ENCODE measurements around the gene SPA17.
A peak's percentile ranks its signal among the peaks of the same experiment; 100 is the strongest.

The SPA17 gene

DNA sequence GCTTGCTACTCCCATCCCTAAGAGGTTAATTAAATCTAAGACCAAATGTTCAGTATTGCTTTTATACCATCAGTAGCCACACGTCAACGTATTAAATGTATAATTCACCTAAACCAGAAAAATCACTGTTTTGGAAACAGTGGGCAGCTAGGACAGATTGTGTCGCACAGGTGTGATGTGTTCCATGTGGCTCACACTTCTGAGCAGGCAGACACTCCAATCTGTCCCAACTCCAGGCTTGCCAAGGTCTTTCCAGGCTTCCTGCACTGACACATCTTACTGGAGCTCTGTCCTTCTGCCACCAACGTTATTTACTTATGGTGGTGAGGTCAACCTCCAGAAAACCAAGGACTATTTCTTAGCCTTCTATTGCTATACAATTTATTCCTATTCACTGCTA, 11.6 kb upstream of the SPA17 start:
- H3K4me1 ChIP-seq (ENCODE audit: control insufficient read depth, insufficient read depth, low read length): no peaks in the 10 kb centered on the region
- H3K27ac ChIP-seq (ENCODE audit: low read length): no peak overlapping the region
- H3K9ac ChIP-seq (ENCODE audit: low read length in 2 of 2): no peak overlapping the region
- H3K27me3 ChIP-seq (ENCODE audit: control insufficient read depth in 1 of 2, insufficient read depth in 2 of 2, low read length in 2 of 2): no peaks in the 10 kb centered on the region
- no peaks in the 10 kb centered on the region for H3K9me3 ChIP-seq (ENCODE audit: control insufficient read depth in 2 of 2, low read length in 2 of 2)
- no peak overlapping the region for H3K4me3 ChIP-seq (ENCODE audit: low read length in 2 of 2)
- peaks cover 2 to 9% of the 10 kb centered on the region in 2 donors for H3K36me3 ChIP-seq (ENCODE audit: control insufficient read depth in 2 of 2, insufficient read depth in 2 of 2, low read length in 2 of 2)

- H3K9ac ChIP-seq (ENCODE audit: low read length in 2 of 2): no peak overlapping the region
- H3K9me3 ChIP-seq (ENCODE audit: control insufficient read depth in 2 of 2, low read length in 2 of 2): no peaks in the 10 kb centered on the region
- no peak overlapping the region for H3K4me3 ChIP-seq (ENCODE audit: low read length in 2 of 2)
- H3K27me3 ChIP-seq (ENCODE audit: control insufficient read depth in 1 of 2, insufficient read depth in 2 of 2, low read length in 2 of 2): no peaks in the 10 kb centered on the region
- H3K36me3 ChIP-seq (ENCODE audit: control insufficient read depth in 2 of 2, insufficient read depth in 2 of 2, low read length in 2 of 2): peaks cover 0 to 8% of the 10 kb centered on the region in 2 donors
- H3K4me1 ChIP-seq (ENCODE audit: control insufficient read depth, insufficient read depth, low read length): no peaks in the 10 kb centered on the region
- no peak overlapping the region for H3K27ac ChIP-seq (ENCODE audit: low read length)
Observed at GRCh38 chr11:124663861-124664260, 9.8 kb upstream of the SPA17 start.

- H3K9ac ChIP-seq (ENCODE audit: low read length in 2 of 2): no peak overlapping the region
- peaks cover 0 to 8% of the 10 kb centered on the region in 2 donors for H3K36me3 ChIP-seq (ENCODE audit: control insufficient read depth in 2 of 2, insufficient read depth in 2 of 2, low read length in 2 of 2)
Observed at GRCh38 chr11:124667601-124668000, 6.1 kb upstream of the SPA17 start.

GRCh38 chr11:124669193-124669592, 4.5 kb upstream of the SPA17 start:
- H3K36me3 ChIP-seq (ENCODE audit: control insufficient read depth in 2 of 2, insufficient read depth in 2 of 2, low read length in 2 of 2): peaks cover 0 to 5% of the 10 kb centered on the region in 2 donors

More at GRCh38 chr11:124667601-124668000, 6.1 kb upstream of the SPA17 start:
- no peak overlapping the region for H3K27ac ChIP-seq (ENCODE audit: low read length)
- no peaks in the 10 kb centered on the region for H3K27me3 ChIP-seq (ENCODE audit: control insufficient read depth in 1 of 2, insufficient read depth in 2 of 2, low read length in 2 of 2)
- H3K4me3 ChIP-seq (ENCODE audit: low read length in 2 of 2): no peak overlapping the region
- H3K9me3 ChIP-seq (ENCODE audit: control insufficient read depth in 2 of 2, low read length in 2 of 2): no peaks in the 10 kb centered on the region
- H3K4me1 ChIP-seq (ENCODE audit: control insufficient read depth, insufficient read depth, low read length): no peaks in the 10 kb centered on the region

DNA sequence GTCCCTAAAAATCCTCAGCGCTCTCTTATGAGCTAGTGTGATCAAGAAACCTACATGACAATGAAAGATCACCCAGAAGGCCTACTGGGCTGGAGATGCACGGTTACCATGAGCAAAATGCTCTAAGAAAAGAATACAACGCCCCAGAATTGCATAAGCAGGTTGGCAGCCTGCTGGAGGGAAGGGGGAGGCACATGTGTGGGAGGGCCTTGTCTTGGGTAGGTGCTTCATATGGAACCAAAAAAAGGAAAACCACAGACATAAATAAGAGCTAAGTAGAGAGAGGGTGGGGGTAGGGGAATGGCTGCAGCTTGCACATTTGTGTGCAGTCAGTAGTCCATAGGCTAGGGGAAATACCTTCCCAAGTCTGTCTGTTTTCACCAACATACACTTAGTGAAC, 3.0 kb upstream of the SPA17 start:
- Histone ChIP-seq H3K4me1 (ENCODE audit: control insufficient read depth, insufficient read depth, low read length) (peaks cover 11% of the 10 kb centered on the region), H3K27ac (ENCODE audit: low read length) (no peak overlapping the region), H3K27me3 (ENCODE audit: control insufficient read depth in 1 of 2, insufficient read depth in 2 of 2, low read length in 2 of 2) (no peaks in the 10 kb centered on the region)

More at GRCh38 chr11:124669193-124669592, 4.5 kb upstream of the SPA17 start:
- Histone ChIP-seq H3K4me1 (ENCODE audit: control insufficient read depth, insufficient read depth, low read length) (peaks cover 8% of the 10 kb centered on the region), H3K27me3 (ENCODE audit: control insufficient read depth in 1 of 2, insufficient read depth in 2 of 2, low read length in 2 of 2) (no peaks in the 10 kb centered on the region), H3K27ac (ENCODE audit: low read length) (no peak overlapping the region), H3K4me3 (ENCODE audit: low read length in 2 of 2) (no peak overlapping the region), H3K9me3 (ENCODE audit: control insufficient read depth in 2 of 2, low read length in 2 of 2) (no peaks in the 10 kb centered on the region), H3K9ac (ENCODE audit: low read length in 2 of 2) (no peak overlapping the region)

DNA sequence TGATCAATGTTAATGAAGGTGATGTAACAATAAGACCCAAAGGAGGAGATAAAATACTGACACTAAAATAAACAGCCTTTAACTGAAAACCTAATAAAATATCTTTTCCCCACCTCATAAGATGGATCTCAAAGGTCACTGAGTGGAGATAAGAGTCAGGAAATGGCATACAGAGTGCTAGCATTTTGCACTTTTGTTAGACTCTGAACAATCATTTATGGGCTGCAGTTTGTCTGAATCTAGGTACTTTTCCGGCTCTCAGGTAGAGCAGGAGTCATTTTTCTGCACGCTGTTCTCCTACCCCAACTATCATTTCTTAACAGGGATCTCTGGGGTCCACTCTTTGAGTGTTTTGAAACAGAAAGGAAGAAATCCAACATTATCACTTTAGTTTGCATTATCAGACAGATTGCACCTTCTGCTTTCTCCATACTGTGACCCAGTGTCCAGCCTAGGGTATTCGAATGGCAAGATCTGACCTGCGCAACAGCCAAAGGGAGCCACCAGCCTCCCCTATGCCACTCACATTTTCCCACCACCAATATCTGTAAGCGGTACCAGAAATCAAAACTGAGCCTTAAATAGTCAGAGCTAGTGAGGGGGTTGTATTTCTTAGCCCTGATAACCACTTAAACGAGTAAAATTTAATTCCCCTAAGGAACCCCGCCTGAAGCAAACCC, 1.0 kb upstream of the SPA17 start:
- no peaks in the 10 kb centered on the region for H3K27me3 ChIP-seq (ENCODE audit: control insufficient read depth in 1 of 2, insufficient read depth in 2 of 2, low read length in 2 of 2)
- H3K36me3 ChIP-seq (ENCODE audit: control insufficient read depth in 2 of 2, insufficient read depth in 2 of 2, low read length in 2 of 2): no peaks in the 10 kb centered on the region
- peaks cover 11% of the 10 kb centered on the region for H3K4me1 ChIP-seq (ENCODE audit: control insufficient read depth, insufficient read depth, low read length)
- H3K4me3 ChIP-seq (ENCODE audit: low read length in 2 of 2): peak overlapping the region; percentile 80 to 81
- H3K9me3 ChIP-seq (ENCODE audit: control insufficient read depth in 2 of 2, low read length in 2 of 2): no peaks in the 10 kb centered on the region
- H3K27ac ChIP-seq (ENCODE audit: low read length): peak overlapping the region; percentile 58
- peak overlapping the region; percentile 76 to 81 for H3K9ac ChIP-seq (ENCODE audit: low read length in 2 of 2)

More for the DNA sequence above, 3.0 kb upstream of the SPA17 start:
- no peak overlapping the region for H3K9ac ChIP-seq (ENCODE audit: low read length in 2 of 2)
- no peaks in the 10 kb centered on the region for H3K9me3 ChIP-seq (ENCODE audit: control insufficient read depth in 2 of 2, low read length in 2 of 2)
- no peak overlapping the region for H3K4me3 ChIP-seq (ENCODE audit: low read length in 2 of 2)
- peaks cover 0 to 2% of the 10 kb centered on the region in 2 donors for H3K36me3 ChIP-seq (ENCODE audit: control insufficient read depth in 2 of 2, insufficient read depth in 2 of 2, low read length in 2 of 2)

DNA sequence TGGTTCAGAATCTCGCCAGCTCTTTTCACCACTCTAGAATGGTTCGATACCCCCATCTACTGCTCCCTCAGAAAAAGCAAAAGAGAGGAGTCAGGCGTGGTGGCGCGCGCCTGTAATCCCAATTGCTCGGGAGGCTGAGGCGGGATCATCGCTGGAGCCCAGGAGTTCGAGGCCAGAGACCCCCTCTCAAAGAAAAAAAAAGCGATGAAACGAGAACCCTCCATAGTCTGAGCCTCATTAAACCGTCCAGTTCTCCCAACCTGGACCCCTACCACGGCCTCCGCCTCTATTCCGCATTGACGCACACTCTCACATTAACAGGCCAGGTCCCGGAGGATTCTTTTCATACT, 439 bp downstream of the SPA17 start:
- no peaks in the 10 kb centered on the region for H3K36me3 ChIP-seq (ENCODE audit: control insufficient read depth in 2 of 2, insufficient read depth in 2 of 2, low read length in 2 of 2)
- H3K4me1 ChIP-seq (ENCODE audit: control insufficient read depth, insufficient read depth, low read length): peaks cover 11% of the 10 kb centered on the region
- H3K9me3 ChIP-seq (ENCODE audit: control insufficient read depth in 2 of 2, low read length in 2 of 2): no peaks in the 10 kb centered on the region
- H3K9ac ChIP-seq (ENCODE audit: low read length in 2 of 2): peak overlapping the region; percentile 58 to 81
- no peaks in the 10 kb centered on the region for H3K27me3 ChIP-seq (ENCODE audit: control insufficient read depth in 1 of 2, insufficient read depth in 2 of 2, low read length in 2 of 2)
- peak overlapping the region; percentile 80 to 81 for H3K4me3 ChIP-seq (ENCODE audit: low read length in 2 of 2)
- H3K27ac ChIP-seq (ENCODE audit: low read length): peak overlapping the region; percentile 60

- no peaks in the 10 kb centered on the region for H3K36me3 ChIP-seq (ENCODE audit: control insufficient read depth in 2 of 2, insufficient read depth in 2 of 2, low read length in 2 of 2)
- peak overlapping the region; percentile 60 for H3K27ac ChIP-seq (ENCODE audit: low read length)
- no peaks in the 10 kb centered on the region for H3K27me3 ChIP-seq (ENCODE audit: control insufficient read depth in 1 of 2, insufficient read depth in 2 of 2, low read length in 2 of 2)
- peak overlapping the region; percentile 80 to 81 for H3K4me3 ChIP-seq (ENCODE audit: low read length in 2 of 2)
- no peaks in the 10 kb centered on the region for H3K9me3 ChIP-seq (ENCODE audit: control insufficient read depth in 2 of 2, low read length in 2 of 2)
- peaks cover 11% of the 10 kb centered on the region for H3K4me1 ChIP-seq (ENCODE audit: control insufficient read depth, insufficient read depth, low read length)
- peak overlapping the region in 1 of 2 donors; percentile 81 for H3K9ac ChIP-seq (ENCODE audit: low read length in 2 of 2)
Observed at GRCh38 chr11:124674571-124674970, 867 bp downstream of the SPA17 start.

DNA sequence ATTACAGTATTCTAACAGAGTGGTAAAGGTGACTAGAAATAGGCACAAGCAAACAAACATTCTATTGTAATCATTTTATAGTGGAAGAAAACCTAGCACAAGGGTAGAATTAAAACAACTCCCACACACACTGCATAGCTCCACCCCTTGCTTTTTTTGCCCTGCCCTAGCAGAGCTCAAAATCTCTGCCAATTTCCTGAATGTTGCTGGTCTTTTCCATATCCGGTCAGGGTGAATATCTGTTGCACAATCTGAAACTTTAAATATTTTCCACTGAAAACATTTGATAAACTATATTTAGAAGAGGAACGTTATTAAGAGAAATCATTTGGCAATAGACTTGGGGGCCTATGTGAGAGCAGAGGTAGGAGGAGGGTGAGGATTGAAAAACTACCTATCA, 2.7 kb downstream of the SPA17 start:
- Histone ChIP-seq H3K4me3 (ENCODE audit: low read length in 2 of 2) (no peak overlapping the region), H3K27ac (ENCODE audit: low read length) (no peak overlapping the region), H3K4me1 (ENCODE audit: control insufficient read depth, insufficient read depth, low read length) (peaks cover 11% of the 10 kb centered on the region), H3K9me3 (ENCODE audit: control insufficient read depth in 2 of 2, low read length in 2 of 2) (no peaks in the 10 kb centered on the region), H3K9ac (ENCODE audit: low read length in 2 of 2) (no peak overlapping the region), H3K27me3 (ENCODE audit: control insufficient read depth in 1 of 2, insufficient read depth in 2 of 2, low read length in 2 of 2) (no peaks in the 10 kb centered on the region), H3K36me3 (ENCODE audit: control insufficient read depth in 2 of 2, insufficient read depth in 2 of 2, low read length in 2 of 2) (no peaks in the 10 kb centered on the region)

GRCh38 chr11:124678416-124678815, 4.7 kb downstream of the SPA17 start:
- no peak overlapping the region for H3K27ac ChIP-seq (ENCODE audit: low read length)
- no peaks in the 10 kb centered on the region for H3K36me3 ChIP-seq (ENCODE audit: control insufficient read depth in 2 of 2, insufficient read depth in 2 of 2, low read length in 2 of 2)
- no peak overlapping the region for H3K9ac ChIP-seq (ENCODE audit: low read length in 2 of 2)
- no peaks in the 10 kb centered on the region for H3K27me3 ChIP-seq (ENCODE audit: control insufficient read depth in 1 of 2, insufficient read depth in 2 of 2, low read length in 2 of 2)
- H3K4me1 ChIP-seq (ENCODE audit: control insufficient read depth, insufficient read depth, low read length): peaks cover 5% of the 10 kb centered on the region
- H3K9me3 ChIP-seq (ENCODE audit: control insufficient read depth in 2 of 2, low read length in 2 of 2): no peaks in the 10 kb centered on the region
- H3K4me3 ChIP-seq (ENCODE audit: low read length in 2 of 2): no peak overlapping the region

- Histone ChIP-seq H3K27ac (ENCODE audit: low read length) (no peak overlapping the region), H3K27me3 (ENCODE audit: control insufficient read depth in 1 of 2, insufficient read depth in 2 of 2, low read length in 2 of 2) (no peaks in the 10 kb centered on the region), H3K4me1 (ENCODE audit: control insufficient read depth, insufficient read depth, low read length) (no peaks in the 10 kb centered on the region), H3K9ac (ENCODE audit: low read length in 2 of 2) (no peak overlapping the region), H3K36me3 (ENCODE audit: control insufficient read depth in 2 of 2, insufficient read depth in 2 of 2, low read length in 2 of 2) (no peaks in the 10 kb centered on the region), H3K4me3 (ENCODE audit: low read length in 2 of 2) (no peak overlapping the region), H3K9me3 (ENCODE audit: control insufficient read depth in 2 of 2, low read length in 2 of 2) (no peaks in the 10 kb centered on the region)
Observed at GRCh38 chr11:124681421-124681820, 7.7 kb downstream of the SPA17 start.

Measured in stomach smooth muscle (tissue), 2 donors.